GM19468 (cell line): Measurements from ENCODE around the gene IFT27.
"Not testable (repeated sequence)": the region's sequence is repeated elsewhere in the genome, so short reads cannot be mapped to it uniquely, and the experiment has no call there.

Experiments used
- ATAC-seq: cut with Tn5 transposase; IDR thresholded peaks from one replicate; pipeline ENCODE4 v1.9.1; 2021; ENCODE audit warnings: mild to moderate bottlenecking, moderate library complexity, moderate number of reproducible peaks; ENCODE audit not compliant: unreplicated experiment; ENCODE audit errors: extremely low read depth

The IFT27 gene

GRCh38 chr22:36767035-36767775 lies 8.7 kb downstream of the IFT27 start:
- ATAC-seq: no peak

DNA sequence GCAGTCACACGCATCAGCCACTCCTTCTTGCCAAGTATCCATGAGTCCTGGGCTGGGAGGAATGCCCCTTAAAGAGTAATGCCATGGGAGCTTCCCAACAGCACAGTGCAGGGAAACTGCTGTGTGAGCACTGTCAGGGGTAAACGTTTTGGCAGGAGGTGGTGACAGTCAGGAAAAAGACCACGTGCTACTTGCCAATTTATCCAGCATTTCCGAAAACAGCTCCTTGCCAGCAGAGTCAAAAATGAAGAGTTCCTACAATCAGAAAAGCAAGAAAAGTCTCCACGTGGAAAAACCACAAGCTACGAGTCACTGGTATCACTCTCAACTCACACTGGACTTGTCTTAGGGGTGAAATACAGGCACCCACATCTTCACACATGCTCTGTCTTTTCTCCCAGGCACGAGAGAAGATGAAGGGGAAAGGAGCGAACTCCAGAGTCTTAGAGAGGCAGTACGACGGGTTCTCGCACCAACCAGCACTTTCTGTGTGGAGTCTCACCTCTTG lies 9.9 kb downstream of the IFT27 start:
- no peak for ATAC-seq

GRCh38 chr22:36765131-36765942 lies 10.6 kb downstream of the IFT27 start:
- no peak for ATAC-seq

DNA sequence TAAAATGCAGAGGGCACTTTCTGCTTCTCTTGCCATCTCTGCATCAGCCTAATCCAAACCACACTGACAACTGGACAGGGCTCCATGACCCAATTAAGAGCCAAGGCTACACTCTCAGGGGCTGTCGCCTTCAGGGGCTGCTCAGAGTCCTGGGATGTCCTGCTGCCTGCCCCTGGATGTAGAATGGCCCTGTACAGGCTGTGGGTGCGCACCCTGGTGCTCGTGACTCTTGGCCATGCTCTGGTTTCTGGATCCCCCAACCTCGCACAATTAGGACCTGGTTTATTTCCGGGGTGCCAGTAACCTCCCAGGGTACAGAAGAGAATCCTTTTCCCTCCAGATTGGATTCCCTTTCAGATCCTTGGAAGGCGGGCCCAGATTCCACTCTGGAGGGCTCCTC lies 11.3 kb downstream of the IFT27 start:
- ATAC-seq: no peak

DNA sequence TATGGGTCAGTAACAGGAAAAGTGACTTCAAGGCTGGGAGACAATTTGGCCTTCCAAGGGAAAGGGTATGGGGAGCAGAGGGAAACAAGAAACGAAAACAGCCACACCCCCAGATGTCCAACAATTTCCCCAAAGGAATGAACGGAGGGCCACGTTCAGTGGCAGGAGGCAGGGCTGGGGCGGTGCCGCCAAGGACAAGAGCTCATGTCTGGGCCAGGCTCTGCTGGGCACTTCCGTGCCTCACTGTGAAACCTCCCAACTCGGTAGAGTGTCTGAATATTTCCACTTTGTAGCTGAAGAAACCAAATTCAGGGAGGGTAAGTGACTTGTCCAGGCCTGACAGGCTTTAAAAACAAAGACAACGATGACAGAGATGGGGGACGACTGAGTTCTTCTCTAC lies 11.9 kb downstream of the IFT27 start:
- ATAC-seq: no peak

GRCh38 chr22:36763576-36763975 lies 12.3 kb downstream of the IFT27 start:
- no peak for ATAC-seq

GRCh38 chr22:36762687-36763260 lies 13.1 kb downstream of the IFT27 start:
- ATAC-seq: no peak

DNA sequence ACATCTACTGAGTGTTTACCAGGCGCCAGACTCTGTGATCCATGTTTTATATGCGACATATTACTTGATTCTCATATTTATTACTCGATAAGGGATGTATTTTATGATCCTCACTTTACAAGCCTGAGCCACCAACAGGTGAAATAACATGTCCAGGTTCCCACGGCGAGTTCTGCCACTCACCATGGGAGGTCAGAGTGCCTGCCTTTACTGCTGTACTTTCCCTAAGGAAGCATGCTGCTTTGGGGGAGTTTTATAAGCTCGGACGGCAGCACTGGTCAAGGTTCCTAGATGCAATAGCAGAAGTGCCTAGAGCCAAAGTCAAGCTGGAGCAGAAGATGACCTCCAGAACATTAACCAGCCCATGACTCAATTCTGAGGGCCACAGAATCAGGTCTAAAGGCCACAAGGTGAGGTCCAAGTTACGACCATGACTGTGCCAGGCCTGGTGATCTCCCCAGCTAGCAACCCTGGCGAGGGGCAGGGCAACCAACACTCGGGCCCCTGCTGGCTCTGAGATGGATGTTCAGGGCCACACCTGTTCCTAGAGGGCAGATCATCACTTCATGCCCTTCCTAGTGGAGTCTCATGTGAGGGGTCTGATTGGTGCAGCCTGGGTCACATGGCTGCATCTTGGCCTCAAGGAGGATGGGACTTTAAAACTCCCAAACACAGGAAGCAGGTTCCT lies 14.2 kb downstream of the IFT27 start:
- no peak for ATAC-seq

DNA sequence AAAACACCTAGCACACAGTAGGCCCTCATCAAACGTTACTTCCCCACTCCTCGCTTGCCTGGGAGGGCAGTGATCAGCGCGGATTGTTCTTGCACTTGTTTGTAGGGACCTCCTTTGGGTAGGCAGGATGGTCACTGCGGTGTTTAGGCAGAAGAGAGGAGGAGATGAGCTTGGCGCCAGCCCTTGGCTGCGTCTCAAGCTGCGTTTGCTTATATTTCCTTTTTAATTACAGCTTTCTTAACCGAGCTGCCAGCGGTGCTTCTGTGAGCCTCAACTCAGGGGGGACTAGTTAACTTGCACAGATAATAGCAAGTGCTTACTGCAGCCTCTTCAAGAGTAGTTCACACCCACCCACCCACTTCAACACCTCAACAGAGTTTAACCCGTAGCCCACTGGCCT lies 15.1 kb downstream of the IFT27 start:
- ATAC-seq: no peak

- ATAC-seq: no peak
These were observed 16.3 kb downstream of the IFT27 start for GRCh38 chr22:36759481-36760159.

GRCh38 chr22:36758792-36759271 lies 17.1 kb downstream of the IFT27 start:
- no peak for ATAC-seq

GRCh38 chr22:36757668-36758211 lies 18.2 kb downstream of the IFT27 start:
- ATAC-seq: no peak

DNA sequence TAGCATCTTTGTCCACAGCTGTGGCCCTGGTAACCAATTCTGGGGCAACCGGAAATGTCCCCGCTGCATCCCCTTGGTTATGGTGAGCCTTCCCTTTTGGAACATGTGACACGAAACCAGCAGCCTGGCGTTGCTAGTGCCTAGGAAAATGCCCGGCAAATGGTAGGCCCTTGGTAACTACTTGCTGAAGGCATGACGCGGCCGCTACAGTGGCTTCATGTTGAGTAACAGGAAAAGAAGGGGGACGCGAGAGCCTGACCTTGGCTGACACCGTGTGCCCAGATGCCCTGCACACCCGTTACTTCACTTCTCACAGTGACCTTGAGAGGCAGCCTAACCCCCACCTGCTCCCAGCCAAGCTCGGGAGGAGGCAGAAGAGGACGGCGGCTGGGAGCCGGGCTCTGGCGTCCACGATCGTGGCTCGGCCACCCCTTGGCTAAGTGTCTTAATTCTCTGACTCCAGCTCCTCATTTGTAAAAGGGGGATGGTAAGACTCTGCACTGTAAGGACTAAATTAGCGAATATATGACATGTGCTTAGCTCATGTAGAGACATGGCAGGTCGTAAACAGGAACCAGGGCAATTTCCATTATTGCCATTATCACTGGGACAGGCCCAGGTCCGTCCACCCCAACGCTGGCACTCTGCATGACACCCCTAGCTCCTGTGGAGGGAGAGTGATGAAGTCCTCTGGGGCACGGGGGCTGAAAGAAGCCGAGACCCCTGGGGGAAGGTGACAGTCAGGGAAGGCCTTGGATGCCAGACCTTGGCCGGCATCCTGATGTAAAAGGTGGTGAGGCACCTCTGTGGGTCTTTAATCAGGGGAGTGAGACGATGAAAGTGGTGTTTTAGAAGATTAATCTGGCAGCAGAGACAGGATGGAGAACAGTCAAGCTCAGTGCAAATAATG lies 18.9 kb downstream of the IFT27 start:
- ATAC-seq: no peak

DNA sequence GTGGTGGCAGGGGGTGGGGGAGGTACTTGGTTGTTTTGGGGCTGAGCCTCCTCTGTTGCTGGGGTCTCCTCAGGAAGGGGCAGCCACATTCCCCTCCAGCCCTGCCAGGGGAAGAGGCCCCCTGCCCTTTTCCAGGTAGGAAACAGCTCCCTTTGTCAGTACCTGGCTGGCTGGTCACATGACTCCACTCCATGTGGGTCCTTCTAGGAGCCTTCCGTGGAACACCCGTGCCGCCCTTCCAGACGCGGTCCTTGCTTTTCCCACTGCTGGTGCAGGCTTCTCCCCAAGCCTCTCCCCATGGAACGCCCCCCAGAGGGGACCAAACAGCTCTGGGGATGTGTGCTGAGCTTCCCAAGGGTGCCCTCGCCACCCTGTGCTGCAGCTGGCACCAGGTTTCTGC lies 19.9 kb downstream of the IFT27 start:
- ATAC-seq: no peak

- ATAC-seq: no peak
These were observed 20.6 kb downstream of the IFT27 start for GRCh38 chr22:36755316-36755715.

- not testable (repeated sequence) for ATAC-seq
These were observed 21.0 kb downstream of the IFT27 start for GRCh38 chr22:36754881-36755280.

GRCh38 chr22:36753916-36754315 lies 22.0 kb downstream of the IFT27 start:
- ATAC-seq: no peak

GRCh38 chr22:36753120-36753802 lies 22.7 kb downstream of the IFT27 start:
- no peak for ATAC-seq
